ENCODE measurements around the gene DLG2.

Gene DLG2

DNA sequence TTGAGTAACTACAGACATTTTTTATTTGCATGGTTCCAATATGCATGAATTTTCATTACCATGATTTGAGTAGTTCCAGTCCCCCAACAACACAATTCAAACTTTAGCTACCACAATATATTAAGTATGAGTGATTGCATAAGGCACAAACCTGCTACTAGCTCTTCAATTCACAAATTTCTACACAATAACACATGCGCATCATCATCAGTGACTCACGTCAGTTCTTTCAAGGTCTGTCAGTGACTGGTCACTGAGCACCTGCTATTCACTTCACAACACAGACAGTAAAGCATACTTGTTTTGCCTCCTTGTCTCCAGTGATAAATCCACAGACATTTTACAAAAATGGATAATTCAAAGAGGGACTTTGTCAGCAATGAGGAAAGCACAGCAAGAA lies 1905.9 kb downstream of the DLG2 start:
- no peak for DNase-seq (ENCODE audit: low read depth)
- no peak overlapping the region for H3K4me3 ChIP-seq (ENCODE audit: low read depth, low read length)
- TF ChIP-seq, protein P1, sequence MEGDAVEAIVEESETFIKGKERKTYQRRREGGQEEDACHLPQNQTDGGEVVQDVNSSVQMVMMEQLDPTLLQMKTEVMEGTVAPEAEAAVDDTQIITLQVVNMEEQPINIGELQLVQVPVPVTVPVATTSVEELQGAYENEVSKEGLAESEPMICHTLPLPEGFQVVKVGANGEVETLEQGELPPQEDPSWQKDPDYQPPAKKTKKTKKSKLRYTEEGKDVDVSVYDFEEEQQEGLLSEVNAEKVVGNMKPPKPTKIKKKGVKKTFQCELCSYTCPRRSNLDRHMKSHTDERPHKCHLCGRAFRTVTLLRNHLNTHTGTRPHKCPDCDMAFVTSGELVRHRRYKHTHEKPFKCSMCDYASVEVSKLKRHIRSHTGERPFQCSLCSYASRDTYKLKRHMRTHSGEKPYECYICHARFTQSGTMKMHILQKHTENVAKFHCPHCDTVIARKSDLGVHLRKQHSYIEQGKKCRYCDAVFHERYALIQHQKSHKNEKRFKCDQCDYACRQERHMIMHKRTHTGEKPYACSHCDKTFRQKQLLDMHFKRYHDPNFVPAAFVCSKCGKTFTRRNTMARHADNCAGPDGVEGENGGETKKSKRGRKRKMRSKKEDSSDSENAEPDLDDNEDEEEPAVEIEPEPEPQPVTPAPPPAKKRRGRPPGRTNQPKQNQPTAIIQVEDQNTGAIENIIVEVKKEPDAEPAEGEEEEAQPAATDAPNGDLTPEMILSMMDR (IDR thresholded peaks at IDR 0.05; ENCODE audit: low read depth, low read length, missing control alignments), result no peak

DNA sequence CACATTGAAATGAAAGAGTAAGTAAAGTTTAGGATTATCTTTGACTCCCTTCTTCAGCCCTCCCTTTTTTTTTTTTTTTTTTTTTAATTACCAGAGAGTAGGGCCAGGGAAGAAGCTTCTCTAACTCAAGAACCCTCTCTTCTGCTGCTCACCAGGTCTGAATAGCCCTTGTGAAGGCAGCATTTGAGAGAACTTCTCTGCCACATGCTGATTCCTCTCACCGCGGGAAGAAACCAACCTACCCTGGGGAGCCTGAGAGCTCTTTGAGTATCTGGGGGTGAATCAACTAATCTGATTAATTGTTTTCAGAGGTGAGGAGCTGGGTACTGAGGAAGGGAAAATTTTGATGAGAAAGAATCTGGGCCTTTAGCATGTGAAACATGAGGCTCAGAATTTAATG lies 1906.5 kb downstream of the DLG2 start:
- DNase-seq (ENCODE audit: low read depth), result no peak
- no peak overlapping the region for H3K4me3 ChIP-seq (ENCODE audit: low read depth, low read length)
- TF ChIP-seq, protein P1 (IDR thresholded peaks at IDR 0.05; ENCODE audit: low read depth, low read length, missing control alignments), result no peak

DNA sequence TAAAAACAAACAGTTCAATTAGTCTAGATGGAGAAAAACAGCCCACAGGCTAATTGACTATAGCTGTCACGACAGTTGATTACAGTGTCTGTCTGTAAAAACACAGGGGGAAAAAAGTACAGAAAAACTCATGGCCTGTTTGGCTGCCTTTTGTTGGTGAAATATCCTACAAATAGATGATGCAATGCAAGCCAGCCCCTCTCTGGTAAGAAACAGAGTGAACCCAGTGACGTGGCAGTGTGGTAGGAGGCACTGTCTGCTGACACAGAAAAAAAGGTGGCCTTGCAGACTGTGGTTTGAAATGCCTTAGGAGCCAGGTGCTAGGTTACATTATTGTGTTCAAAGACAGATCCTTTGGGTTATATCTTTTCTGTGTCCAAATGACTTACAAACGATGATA lies 1909.6 kb downstream of the DLG2 start:
- H3K4me3 ChIP-seq (ENCODE audit: low read depth, low read length), result no peak overlapping the region
- TF ChIP-seq, protein P1 (IDR thresholded peaks at IDR 0.05; ENCODE audit: low read depth, low read length, missing control alignments), result no peak
- no peak for DNase-seq (ENCODE audit: low read depth)

DNA sequence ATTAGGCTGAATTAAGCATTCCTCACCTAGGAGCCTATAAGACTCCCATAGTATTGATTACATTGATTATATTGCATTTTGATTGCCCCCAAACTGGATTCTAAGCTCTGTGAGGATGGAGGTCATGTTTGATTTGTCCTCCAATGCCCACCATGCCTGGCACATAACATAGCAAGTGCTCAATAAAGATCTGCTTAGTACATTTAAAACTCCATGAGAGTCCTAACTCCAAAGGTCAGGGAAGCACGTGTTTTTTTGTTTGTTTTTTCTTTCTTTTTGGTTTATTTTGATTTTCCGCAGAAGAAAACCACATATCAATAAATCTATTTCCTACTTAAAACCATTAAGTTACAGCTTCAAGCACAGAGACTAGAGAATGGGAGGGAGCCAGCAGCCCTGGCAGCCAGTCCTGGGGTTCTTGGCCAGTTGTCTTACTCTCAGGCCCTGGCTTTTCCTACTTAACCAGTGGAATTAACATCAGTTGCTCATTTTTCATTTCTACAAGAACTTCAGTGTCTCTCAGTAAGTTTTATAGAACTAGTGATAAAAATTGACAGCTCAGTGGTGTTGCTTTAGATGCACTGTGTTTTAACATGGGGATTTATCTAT lies 1911.1 kb downstream of the DLG2 start:
- DNase-seq (ENCODE audit: low read depth), result no peak
- TF ChIP-seq, protein P1 (IDR thresholded peaks at IDR 0.05; ENCODE audit: low read depth, low read length, missing control alignments), result no peak
- no peak overlapping the region for H3K4me3 ChIP-seq (ENCODE audit: low read depth, low read length)

DNA sequence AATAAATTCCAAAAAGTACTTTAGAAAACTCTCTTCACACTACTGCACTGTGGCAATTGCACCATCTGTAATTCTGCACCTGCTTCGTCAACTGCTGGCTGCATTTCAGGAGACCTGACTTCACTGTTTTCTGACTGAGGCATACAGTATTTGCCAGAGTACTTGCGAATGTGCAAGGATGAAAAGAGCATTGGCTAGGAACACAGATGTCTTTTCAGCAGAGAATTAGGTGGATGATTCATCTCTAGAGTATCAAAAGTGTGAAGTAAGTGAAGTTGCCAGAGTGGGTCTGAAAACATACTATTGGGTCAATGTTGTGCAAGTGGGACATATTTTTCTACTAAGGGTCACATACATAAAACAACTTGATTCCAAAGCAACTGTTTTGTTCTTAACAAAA lies 1913.4 kb downstream of the DLG2 start:
- no peak overlapping the region for H3K4me3 ChIP-seq (ENCODE audit: low read depth, low read length)
- TF ChIP-seq, protein P1 (IDR thresholded peaks at IDR 0.05; ENCODE audit: low read depth, low read length, missing control alignments), result no peak
- DNase-seq (ENCODE audit: low read depth), result no peak

DNA sequence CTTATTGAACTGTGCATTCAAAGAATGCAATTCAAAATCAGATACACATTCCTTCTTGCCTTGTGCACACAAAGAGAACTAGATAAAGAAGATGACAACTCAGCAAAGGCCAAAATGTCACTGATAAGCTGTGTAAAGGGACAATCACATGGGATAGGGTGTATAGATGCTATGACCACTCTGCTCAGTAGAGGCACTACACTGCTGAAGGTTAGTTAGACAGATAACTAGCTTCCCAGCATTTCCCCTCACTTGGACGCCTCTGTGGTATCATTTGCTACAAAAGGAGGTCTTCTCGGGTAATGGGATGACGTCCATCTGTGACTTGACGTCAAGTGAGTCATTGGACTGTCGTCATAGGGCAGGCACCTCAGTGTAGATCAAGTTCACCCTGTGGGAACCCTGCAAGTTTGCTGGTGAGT lies 1916.0 kb downstream of the DLG2 start:
- TF ChIP-seq, protein P1 (IDR thresholded peaks at IDR 0.05; ENCODE audit: low read depth, low read length, missing control alignments), result peak; percentile 35
- no peak overlapping the region for H3K4me3 ChIP-seq (ENCODE audit: low read depth, low read length)
- DNase-seq (ENCODE audit: low read depth), result no peak

DNA sequence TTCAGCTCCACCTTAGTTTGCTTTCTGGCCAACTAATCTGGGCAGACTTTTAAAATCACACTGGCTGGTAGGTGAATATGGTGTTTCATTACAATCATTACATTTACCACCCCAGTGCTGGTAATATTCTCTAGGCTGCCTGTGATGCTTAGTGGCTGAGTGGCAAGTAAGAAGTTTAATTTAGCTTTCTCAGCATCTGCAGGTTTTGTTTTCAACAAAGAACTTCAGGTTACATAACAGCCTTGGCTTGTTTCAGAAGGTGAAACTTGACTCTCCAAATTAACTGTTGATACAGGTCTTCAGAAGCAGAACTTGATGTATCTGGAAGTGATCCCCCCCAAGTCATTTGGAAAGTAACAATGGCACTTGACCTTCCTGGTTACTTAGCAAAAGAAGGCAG lies 1917.7 kb downstream of the DLG2 start:
- TF ChIP-seq, protein P1 (IDR thresholded peaks at IDR 0.05; ENCODE audit: low read depth, low read length, missing control alignments), result no peak
- DNase-seq (ENCODE audit: low read depth), result no peak
- H3K4me3 ChIP-seq (ENCODE audit: low read depth, low read length), result no peak overlapping the region

Measured in GM12864 (cell line).